GM19468 (cell line): Measurements from ENCODE around the gene MTR.

Source experiments
- ATAC-seq: cut with Tn5 transposase; IDR thresholded peaks from one replicate; pipeline ENCODE4 v1.9.1; 2021; ENCODE audit warnings: mild to moderate bottlenecking, moderate library complexity, moderate number of reproducible peaks; ENCODE audit not compliant: unreplicated experiment; ENCODE audit errors: extremely low read depth

Gene MTR

DNA sequence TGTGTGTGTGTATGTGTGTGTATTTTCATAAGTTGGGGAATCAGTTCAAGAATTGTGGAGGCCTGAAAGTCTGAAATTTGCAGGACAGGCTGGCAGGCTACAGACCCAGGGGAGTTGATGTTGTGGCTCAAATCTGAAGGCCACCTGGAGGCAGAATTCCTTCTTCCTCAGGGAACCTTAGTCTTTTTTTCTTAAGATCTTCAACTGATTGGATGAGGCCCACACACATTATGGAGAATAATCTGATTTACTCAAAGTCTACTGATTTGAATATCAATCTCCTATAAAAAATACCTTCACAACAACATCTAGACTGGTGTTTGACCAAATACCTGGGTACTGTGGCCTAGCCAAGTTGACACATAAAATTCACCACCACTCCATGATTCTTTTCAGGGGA, 147.3 kb downstream of the MTR start:
- ATAC-seq, result no peak

DNA sequence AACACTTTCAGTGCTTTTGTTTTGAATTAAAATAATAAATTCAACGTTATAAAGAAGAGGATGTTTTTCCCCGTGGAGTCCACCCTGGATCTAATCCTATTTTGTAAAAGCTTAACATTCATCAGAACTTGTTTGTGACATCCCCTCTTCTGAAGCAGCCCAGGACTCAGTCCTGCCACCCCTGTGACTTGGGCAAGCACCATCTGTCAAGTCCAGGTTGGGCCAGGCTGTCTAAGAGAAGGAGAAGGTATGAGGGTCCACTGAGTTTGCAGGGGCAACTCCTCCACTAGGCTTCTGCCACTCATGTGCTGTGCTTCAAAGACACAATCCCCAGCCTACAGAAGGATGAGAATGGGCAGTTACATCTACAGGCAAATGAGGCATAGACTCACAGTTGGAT, 149.5 kb downstream of the MTR start:
- no peak for ATAC-seq

DNA sequence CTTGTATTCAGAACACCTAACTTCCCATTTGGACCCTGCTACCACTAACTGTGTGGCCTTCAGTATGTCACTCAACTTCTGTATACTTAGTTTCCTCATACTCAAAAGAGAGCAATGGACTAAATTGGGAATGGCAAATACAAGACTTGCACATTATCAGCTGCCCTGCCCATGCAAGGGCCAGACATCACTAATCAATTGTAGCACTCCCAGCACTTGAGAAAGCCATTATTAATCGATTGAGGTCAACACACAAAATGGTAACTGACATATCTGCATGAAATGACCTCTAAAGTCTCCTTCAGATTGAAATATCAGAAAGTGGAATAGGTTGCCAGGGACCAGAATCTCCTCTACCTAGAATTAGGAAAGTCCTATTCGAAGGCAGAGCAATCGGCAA, 149.9 kb downstream of the MTR start:
- ATAC-seq, result no peak

DNA sequence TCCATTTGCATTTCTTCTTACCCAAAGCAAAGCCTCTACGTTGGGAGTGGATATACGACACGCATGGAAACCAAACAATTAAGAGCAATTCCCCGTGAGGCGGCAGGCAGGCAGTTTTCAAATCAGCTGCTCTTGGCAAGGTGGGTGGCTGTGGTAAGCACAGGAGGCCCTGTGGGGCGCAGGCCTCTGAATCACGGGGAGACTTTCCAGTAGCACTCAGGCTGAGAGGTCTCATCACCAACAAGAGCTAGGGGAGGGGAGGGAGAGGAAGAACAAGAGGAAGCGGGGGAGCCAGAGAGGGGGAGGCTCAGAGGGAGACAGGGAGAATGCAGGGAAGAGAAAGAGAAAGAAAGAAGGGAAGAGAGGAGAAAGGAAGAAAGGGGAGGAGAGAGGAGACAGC, 152.7 kb downstream of the MTR start:
- no peak for ATAC-seq

DNA sequence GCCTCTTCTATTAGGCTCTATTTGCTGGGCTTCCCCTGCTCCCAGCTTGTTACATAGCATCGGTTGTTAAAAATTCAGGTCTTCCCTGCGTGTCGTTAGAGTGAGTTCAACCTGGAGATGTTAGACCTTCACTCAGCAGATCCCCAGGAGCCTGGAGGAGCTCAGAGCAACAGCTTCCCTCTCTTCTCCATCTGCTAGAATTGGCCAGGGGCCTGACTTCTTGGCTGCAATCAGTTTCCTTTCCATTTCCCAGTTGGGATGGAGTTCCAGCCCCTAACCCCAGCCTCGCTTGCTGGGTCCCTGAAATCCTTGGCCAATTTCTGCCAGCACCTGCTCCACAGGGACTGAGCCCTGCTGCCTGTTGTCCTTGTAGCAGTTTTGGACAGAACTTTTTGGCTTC, 153.3 kb downstream of the MTR start:
- no peak for ATAC-seq

DNA sequence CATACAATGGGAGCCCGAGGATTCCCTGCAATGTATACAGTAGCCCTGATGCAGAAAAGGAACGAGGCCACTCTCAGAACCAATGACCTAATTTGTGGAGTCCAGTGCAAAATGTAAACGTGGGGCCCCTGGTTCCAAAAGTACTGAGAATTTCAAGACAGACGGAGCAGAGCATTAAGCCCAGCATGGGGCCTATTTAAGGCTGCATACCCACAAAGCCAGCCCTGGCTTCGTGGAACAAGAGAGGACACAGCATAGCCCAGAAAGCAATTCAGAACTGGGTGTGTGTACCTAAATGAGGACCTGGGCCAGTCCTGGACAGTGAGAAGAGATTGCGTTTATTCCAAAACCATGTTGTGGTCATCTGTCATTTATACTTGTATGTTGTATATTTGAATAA, 153.9 kb downstream of the MTR start:
- ATAC-seq, result no peak

DNA sequence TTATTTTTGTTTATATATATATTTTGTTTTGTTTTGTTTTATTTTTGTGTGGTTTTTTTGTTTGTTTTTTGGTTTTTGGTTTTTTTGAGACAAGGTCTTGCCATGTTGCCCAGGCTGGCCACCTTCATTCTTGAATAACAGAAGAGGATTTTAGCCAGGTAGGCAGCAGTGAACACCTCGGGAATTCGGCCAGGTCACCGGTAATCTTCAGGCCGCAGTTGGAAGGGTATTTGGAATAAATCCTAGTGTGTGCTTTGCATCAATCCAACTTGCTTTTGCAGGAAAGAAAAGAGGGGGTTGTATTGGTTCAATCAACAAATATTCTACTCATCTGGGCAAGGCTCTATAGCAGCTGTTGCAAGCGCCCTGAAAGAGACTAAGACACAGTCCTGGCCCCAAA, 155.3 kb downstream of the MTR start:
- ATAC-seq, result no peak

DNA sequence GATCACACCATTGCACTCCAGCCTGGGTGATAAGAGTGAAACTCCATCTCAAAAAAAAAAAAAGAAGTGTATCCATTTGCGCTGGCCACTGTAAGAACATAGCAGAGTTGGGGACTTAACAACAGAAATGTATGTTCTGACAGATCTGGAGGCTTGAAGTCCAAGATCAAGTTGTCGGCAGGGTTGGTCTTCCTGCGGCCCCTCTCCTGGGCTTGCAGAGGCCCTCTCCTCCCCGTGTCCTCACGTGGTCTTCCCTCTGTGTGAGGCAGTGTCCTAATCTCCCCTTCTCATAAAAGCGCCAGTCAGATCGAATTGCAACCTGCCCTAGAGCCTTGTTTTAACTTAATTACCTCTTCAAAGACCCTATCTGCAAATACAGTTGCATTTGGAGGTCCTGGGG, 156.6 kb downstream of the MTR start:
- ATAC-seq, result no peak

DNA sequence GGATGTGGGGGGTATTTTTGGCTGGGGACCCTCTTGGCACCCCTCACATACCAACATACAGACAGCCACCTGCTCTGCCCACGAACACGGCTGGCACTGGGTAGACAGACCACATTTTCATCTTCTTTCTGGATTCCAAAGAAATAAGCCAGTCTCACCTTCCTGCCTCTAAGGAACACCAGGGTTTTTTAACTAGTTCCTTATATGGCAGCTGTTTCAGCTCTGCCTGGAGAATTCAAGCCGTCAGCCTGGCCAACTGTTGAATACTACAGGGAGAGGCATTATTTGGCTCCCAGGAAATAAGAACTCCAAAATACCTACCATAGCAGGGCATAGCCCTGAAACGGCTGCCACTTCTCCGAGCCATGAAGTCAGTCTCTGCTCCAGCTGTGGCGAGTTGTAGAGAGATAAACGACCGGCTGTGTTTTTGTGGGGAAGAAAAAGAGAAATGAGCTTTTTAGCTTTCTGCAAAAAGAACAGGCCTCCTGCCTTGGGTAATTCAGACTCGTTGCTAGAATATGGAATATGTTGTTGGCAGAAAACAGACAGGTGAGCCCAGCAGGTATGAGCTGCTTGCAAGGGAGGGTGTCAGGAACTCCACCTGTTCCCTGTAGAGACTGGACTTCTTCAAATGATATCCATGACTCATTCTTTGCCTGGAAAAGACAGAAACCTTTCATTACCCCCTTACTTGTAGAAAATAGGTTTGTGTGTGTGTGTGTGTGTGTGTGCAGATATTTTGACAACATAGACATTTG, 157.3 kb downstream of the MTR start:
- no peak for ATAC-seq

DNA sequence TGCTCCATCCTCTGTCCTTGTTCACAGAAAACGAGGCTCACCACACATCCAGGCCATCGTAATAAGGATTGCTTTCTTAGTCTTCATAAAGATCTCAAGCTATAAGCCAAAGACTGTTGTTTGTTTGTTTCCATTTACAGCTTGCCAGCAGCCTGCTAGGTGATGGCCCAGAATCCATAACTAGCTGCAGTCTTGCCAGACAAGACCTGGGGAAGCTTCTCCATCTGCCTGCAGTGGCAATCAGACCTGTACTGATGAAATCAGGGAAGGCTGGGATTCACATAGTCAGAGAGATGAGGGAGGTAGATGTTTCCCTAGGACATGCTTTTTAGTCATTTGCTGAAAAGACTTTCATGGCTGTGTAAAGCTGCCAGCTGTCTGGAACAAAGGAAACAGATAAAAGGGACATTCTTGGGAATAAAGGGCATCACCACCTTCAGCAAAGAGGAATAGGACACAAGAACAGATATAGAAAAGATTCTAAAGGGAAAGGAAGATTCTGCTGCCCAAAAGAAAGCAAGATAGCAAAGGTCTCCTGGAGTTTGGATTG, 158.1 kb downstream of the MTR start:
- no peak for ATAC-seq
